K562 (cell line): ENCODE measurements around the gene TTC16. TPM values are rescaled to one million over a fixed set of nuclear protein-coding genes. Genes with fewer than 3 reads are reported as not detected.

ENCODE experiments used
- CHD7 ChIP-seq: fragments of 200-600 bp; sonication (generic); IDR thresholded peaks from one replicate; pipeline ENCODE4 v1.6.1; 2012; ENCODE audit warnings: mild to moderate bottlenecking, low read depth, low read length, inconsistent platforms
- FIP1L1 ChIP-seq: fragments of 200-400 bp; formaldehyde crosslinking; IDR thresholded peaks from 2 replicates; pipeline ENCODE4 v1.6.1; 2018; ENCODE audit warnings: mild to moderate bottlenecking, low read depth, low read length; ENCODE audit not compliant: poor library complexity, severe bottlenecking
- HMG20A ChIP-seq: fragments of 450-650 bp; formaldehyde crosslinking; conservative IDR thresholded peaks from 2 replicates; pipeline ENCODE4 v1.4.0; 2020; ENCODE audit warnings: mild to moderate bottlenecking, mixed read lengths
- KLF13 ChIP-seq: fragments of 450-650 bp; IDR thresholded peaks from 2 replicates; pipeline ENCODE4 v1.6.1; 2016; ENCODE audit warnings: missing genetic modification characterization, low read depth, mild to moderate bottlenecking, missing compliant biosample characterization, moderate library complexity, borderline replicate concordance
- MCM2 ChIP-seq: fragments of 450-650 bp; IDR thresholded peaks from 2 replicates; pipeline ENCODE4 v1.6.1; 2017; ENCODE audit warnings: low read depth, mild to moderate bottlenecking
- MCM7 ChIP-seq, 2 experiments: fragments of 450-650 bp; IDR thresholded peaks; 2 replicates each; pipeline ENCODE4 v1.6.1; 2016 to 2018
- PCBP2 ChIP-seq: fragments of 200-400 bp; formaldehyde crosslinking; IDR thresholded peaks from 2 replicates; pipeline ENCODE4 v1.6.1; 2018; ENCODE audit warnings: low read length, low read depth, mild to moderate bottlenecking, moderate library complexity; ENCODE audit not compliant: poor library complexity, severe bottlenecking
- RBM25 ChIP-seq: fragments of 200-400 bp; formaldehyde crosslinking; IDR thresholded peaks from 2 replicates; pipeline ENCODE4 v1.6.1; 2018; ENCODE audit warnings: low read length, low read depth, moderate library complexity; ENCODE audit not compliant: severe bottlenecking
- RNF219 ChIP-seq: fragments of 250-450 bp; sonication (Bioruptor Pico); IDR thresholded peaks from 2 replicates; pipeline ENCODE4 v1.5.0; 2022; ENCODE audit warnings: mild to moderate bottlenecking
- SREBF1 ChIP-seq: fragments of 150-350 bp; IDR thresholded peaks from 2 replicates; pipeline ENCODE4 v1.6.1; 2014; ENCODE audit warnings: antibody characterized with exemption, low read depth, low read length, borderline replicate concordance
- ZFX ChIP-seq: sonication (generic); formaldehyde crosslinking; IDR thresholded peaks from 2 replicates; pipeline ENCODE4 v1.8.0; 2022; ENCODE audit warnings: mild to moderate bottlenecking, missing genetic modification reagents, moderate library complexity
- ZNF511 ChIP-seq: sonication (generic); formaldehyde crosslinking; IDR thresholded peaks from 2 replicates; pipeline ENCODE4 v1.8.0; 2022; ENCODE audit warnings: mild to moderate bottlenecking, missing genetic modification reagents
- polyA plus RNA-seq, 8 experiments: library from polyadenylated mRNA; depleted of rRNA in 4 of 8; stranded (reverse) in 5 of 8; unstranded in 3 of 8; fragments of >200 nt; fragmentation: Nextera tagmentation in 2 of 8; fragmentation: Illumina TruSeq in 1 of 8; extraction: Ambion mirVana in 2 of 8; extraction: Trizol in 1 of 8; gene quantifications; 2 replicates each; pipeline versions ENCODE4 v1.2.1 to v1.2.3, GENCODE V29; 2011 to 2014; ENCODE audit warnings: inconsistent platforms in 1 of 8, missing spikeins in 1 of 8
- total RNA-seq, 7 experiments: library from RNA; depleted of rRNA in 6 of 7; stranded (reverse); fragments of >200 nt in 6 of 7; fragmentation: Illumina TruSeq in 2 of 7; extraction: Trizol in 2 of 7; gene quantifications; 2 replicates each; pipeline versions ENCODE4 v1.2.1 to v1.2.3, GENCODE V29; 2011 to 2021; ENCODE audit warnings: low replicate concordance in 1 of 7

Gene TTC16
- total and polyA plus RNA-seq, 9 of the 15 experiments (the other 6 are each of a cell fraction or from before 2014, with no cell fraction given) = 0.11 TPM; not detected in 8

- TF ChIP-seq PCBP2 (no peak), HMG20A (CRISPR knock-in tag) (no peak), KLF13 (tag) (no peak), ZFX (CRISPR knock-in tag) (no peak; the same call in 1 of the 2 replicates), RNF219 (CRISPR knock-in tag) (no peak), RBM25 (peak; percentile 59), FIP1L1 (no peak), CHD7 (no peak), SREBF1 (peak; percentile 46; the same call in 1 of the 2 replicates), MCM2 (no peak), ZNF511 (CRISPR knock-in tag) (no peak), MCM7 (IDR thresholded peaks at IDR 0.05) (no peak)
Measured at GRCh38 chr9:127779136-127779981, 63.5 kb downstream of the TTC16 start (continued).
